ENCODE results near the gene PPTC7.

DNA sequence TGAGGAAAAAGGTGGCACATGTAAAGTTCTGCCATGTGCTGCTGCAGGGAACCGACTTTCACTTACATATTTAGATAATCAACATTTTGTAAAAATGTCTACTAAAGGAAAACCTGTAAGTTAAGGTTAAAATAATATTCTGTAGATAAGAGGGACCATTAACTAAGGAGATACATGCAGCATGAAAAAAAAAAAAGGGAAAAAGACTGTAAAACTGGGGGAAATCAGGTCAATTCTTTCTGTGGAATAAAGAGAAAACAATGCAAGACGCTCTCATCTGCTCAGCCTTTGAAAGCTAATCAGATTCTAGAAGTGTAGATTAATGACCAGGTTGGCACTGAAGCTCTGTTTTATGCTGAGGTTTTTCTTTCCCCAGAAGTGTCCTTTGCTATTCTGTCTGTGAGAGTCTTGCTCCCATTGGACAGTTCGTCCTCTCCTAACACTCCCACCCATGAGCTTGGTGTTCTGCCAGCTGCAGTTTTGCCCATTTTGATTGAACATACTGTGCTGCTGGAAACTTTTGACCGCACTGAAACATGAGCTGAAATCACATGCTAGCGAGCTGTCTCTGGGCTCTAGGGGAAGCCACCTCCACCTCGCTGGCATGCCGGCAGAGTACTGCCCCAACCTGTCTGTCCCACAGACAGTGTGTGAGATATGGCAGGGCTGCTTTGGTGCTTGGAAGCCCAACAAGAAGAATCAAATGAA lies 39.7 kb downstream of the PPTC7 start:
- TF ChIP-seq, protein P1, sequence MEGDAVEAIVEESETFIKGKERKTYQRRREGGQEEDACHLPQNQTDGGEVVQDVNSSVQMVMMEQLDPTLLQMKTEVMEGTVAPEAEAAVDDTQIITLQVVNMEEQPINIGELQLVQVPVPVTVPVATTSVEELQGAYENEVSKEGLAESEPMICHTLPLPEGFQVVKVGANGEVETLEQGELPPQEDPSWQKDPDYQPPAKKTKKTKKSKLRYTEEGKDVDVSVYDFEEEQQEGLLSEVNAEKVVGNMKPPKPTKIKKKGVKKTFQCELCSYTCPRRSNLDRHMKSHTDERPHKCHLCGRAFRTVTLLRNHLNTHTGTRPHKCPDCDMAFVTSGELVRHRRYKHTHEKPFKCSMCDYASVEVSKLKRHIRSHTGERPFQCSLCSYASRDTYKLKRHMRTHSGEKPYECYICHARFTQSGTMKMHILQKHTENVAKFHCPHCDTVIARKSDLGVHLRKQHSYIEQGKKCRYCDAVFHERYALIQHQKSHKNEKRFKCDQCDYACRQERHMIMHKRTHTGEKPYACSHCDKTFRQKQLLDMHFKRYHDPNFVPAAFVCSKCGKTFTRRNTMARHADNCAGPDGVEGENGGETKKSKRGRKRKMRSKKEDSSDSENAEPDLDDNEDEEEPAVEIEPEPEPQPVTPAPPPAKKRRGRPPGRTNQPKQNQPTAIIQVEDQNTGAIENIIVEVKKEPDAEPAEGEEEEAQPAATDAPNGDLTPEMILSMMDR (IDR thresholded peaks at IDR 0.05): no peak
- TF ChIP-seq POLR2A (IDR thresholded peaks at IDR 0.05): no peak
